Neural progenitor cell (in vitro differentiated cells): ENCODE results near the gene HECTD4. TPM values are rescaled to one million over a fixed set of nuclear protein-coding genes. Genes with fewer than 3 reads are reported as not detected.
A peak's percentile ranks its signal among the peaks of the same experiment; 100 is the strongest.
"Not testable (repeated sequence)": the region's sequence is repeated elsewhere in the genome, so short reads cannot be mapped to it uniquely, and the experiment has no call there.

Source experiments
- DNase-seq: peaks from one replicate; pipeline ENCODE4 v3.0.0-alpha.2; 2016; ENCODE audit warnings: low spot score
- H2AFZ ChIP-seq: fragments of 200-600 bp; sonication (generic); replicated peaks from 2 replicates; pipeline ENCODE4 v1.6.1; 2016; ENCODE audit warnings: antibody characterized with exemption
- H3F3A ChIP-seq: fragments of 200-600 bp; sonication (generic); 2 replicates; pipeline ENCODE4 v1.6.1; 2016; ENCODE audit warnings: antibody characterized with exemption, low read depth
- H3K27ac ChIP-seq: fragments of 200-600 bp; sonication (generic); 2 replicates; pipeline ENCODE4 v1.5.1; 2016; ENCODE audit warnings: mild to moderate bottlenecking
- H3K27me3 ChIP-seq: fragments of 200-600 bp; sonication (generic); 2 replicates; pipeline ENCODE4 v1.6.1; 2016; ENCODE audit warnings: mild to moderate bottlenecking, moderate library complexity
- H3K36me3 ChIP-seq: fragments of 200-600 bp; sonication (generic); 2 replicates; pipeline ENCODE4 v1.5.1; 2016
- H3K4me1 ChIP-seq: fragments of 200-600 bp; sonication (generic); 2 replicates; pipeline ENCODE4 v1.6.1; 2016; ENCODE audit warnings: mixed run types
- H3K4me2 ChIP-seq: fragments of 200-600 bp; sonication (generic); 2 replicates; pipeline ENCODE4 v1.6.1; 2016
- H3K4me3 ChIP-seq: fragments of 200-600 bp; sonication (generic); 2 replicates; pipeline ENCODE4 v1.5.1; 2016
- H3K79me2 ChIP-seq: fragments of 200-600 bp; sonication (generic); 2 replicates; pipeline ENCODE4 v1.6.1; 2016; ENCODE audit warnings: low read depth
- H3K9ac ChIP-seq: fragments of 200-600 bp; sonication (generic); 2 replicates; pipeline ENCODE4 v1.6.1; 2016
- H3K9me3 ChIP-seq: fragments of 200-600 bp; sonication (generic); 2 replicates; pipeline ENCODE4 v1.5.1; 2016; ENCODE audit warnings: low read depth
- H4K20me1 ChIP-seq: fragments of 200-600 bp; sonication (generic); 2 replicates; pipeline ENCODE4 v1.6.1; 2016; ENCODE audit warnings: low read depth
- H3K27ac Mint-ChIP-seq: 3 replicates; pipeline ENCODE4 v1.8.0; 2021; ENCODE audit warnings: mixed read lengths
- H3K27me3 Mint-ChIP-seq: 2 replicates; pipeline ENCODE4 v1.8.0; 2022; ENCODE audit warnings: low read depth, mild to moderate bottlenecking, inconsistent platforms, moderate library complexity, mixed read lengths; ENCODE audit not compliant: insufficient read depth
- H3K36me3 Mint-ChIP-seq: 3 replicates; pipeline ENCODE4 v1.8.0; 2021; ENCODE audit warnings: mixed read lengths
- H3K4me1 Mint-ChIP-seq: 3 replicates; pipeline ENCODE4 v1.8.0; 2021; ENCODE audit warnings: mixed read lengths
- H3K4me3 Mint-ChIP-seq: 3 replicates; pipeline ENCODE4 v1.8.0; 2021; ENCODE audit warnings: mild to moderate bottlenecking, moderate library complexity, mixed read lengths
- H3K9me3 Mint-ChIP-seq: 3 replicates; pipeline ENCODE4 v1.8.0; 2020; ENCODE audit warnings: mixed read lengths
- CTCF ChIP-seq: fragments of 200-600 bp; sonication (generic); IDR thresholded peaks from 2 replicates; pipeline ENCODE4 v1.5.1; 2017; ENCODE audit warnings: antibody characterized with exemption, mild to moderate bottlenecking
- EZH2 ChIP-seq: fragments of 200-600 bp; sonication (generic); IDR thresholded peaks from 2 replicates; pipeline ENCODE4 v1.6.1; 2017; ENCODE audit warnings: antibody characterized with exemption, mild to moderate bottlenecking, moderate library complexity
- EZH2phosphoT487 ChIP-seq: fragments of 200-600 bp; sonication (generic); IDR thresholded peaks from 2 replicates; pipeline ENCODE4 v1.6.1; 2017; ENCODE audit warnings: antibody characterized with exemption
- microRNA-seq: library from miRNA; unstranded; fragments of <30 nt; microRNA quantifications from one replicate; pipeline ENCODE4, GENCODE V29; 2016
- small RNA-seq: library from RNA; depleted of rRNA; stranded (forward); fragments of <200 nt; gene quantifications from one replicate; pipeline ENCODE3, GENCODE V24; 2015
- total RNA-seq: library from RNA; depleted of rRNA; stranded (reverse); fragments of >200 nt; gene quantifications from 2 replicates; pipeline ENCODE4 v1.2.3, GENCODE V29; 2015; ENCODE audit warnings: low replicate concordance

The HECTD4 gene
- total RNA-seq, 1 donor from 2014 or later, result 11.0 TPM

GRCh38 chr12:112111931-112112330 is 270.3 kb downstream of the HECTD4 start:
- Mint-ChIP-seq H3K27ac (no peak overlapping the region), H3K36me3 (no peaks in the 10 kb centered on the region)
- H2AFZ ChIP-seq, result peak overlapping the region; percentile 14

DNA sequence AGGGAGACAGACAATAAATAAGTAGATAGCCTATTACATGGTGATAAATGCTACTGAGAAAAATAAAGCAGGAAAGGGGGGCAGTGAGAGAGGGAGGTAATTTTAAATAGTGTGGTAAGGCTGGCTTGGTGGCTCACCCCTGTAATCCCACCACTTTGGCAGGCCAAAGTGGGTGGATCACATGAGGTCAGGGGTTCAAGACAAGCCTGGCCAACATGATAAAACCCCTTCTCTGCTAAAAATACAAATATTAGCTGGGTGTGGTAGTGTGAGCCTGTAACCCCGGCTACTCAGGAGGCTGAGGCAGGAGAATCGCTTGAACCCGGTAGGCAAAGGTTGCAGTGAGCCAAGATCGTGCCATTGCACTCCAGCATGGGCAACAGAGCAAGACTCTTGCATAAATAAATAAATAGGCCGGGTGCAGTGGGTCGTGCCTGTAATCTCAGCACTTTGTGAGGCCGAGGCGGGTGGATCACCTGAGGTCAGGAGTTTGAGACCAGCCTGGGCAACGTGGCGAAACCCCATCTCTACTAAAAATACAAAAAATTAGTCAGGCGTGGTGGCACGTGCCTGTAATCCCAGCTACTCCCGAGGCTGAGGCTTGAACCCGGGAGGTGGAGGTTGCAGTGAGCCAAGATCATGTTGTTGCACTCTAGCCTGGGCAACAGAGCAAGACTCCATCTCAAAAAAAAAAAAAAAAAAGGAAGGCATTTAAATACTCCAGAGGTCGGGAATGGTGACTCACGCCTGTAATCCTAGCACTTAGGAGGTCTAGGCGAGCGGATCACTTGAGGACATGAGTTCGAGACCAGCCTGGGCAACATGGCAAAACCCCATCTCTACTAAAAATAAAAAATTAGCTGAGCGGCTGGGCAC is 271.2 kb downstream of the HECTD4 start:
- Histone ChIP-seq H3F3A (peaks cover 25% of the 10 kb centered on the region), H4K20me1 (peaks cover 22% of the 10 kb centered on the region), H3K79me2 (peaks cover 41% of the 10 kb centered on the region), H2AFZ (peak overlapping the region; percentile 93), H3K4me1 (peaks cover 22% of the 10 kb centered on the region)
- not testable (repeated sequence) for H3K36me3 Mint-ChIP-seq, H3K27ac ChIP-seq, H3K9ac ChIP-seq, H3K9me3 ChIP-seq, H3K4me3 Mint-ChIP-seq, H3K36me3 ChIP-seq, DNase-seq, H3K9me3 Mint-ChIP-seq, H3K4me2 ChIP-seq, H3K4me3 ChIP-seq, H3K27me3 ChIP-seq, H3K27me3 Mint-ChIP-seq
- Mint-ChIP-seq H3K4me1 (peaks cover 29% of the 10 kb centered on the region), H3K27ac (peak overlapping the region; percentile 5)

More at GRCh38 chr12:112111931-112112330, 270.3 kb downstream of the HECTD4 start:
- no peaks in the 10 kb centered on the region for H3K9me3 ChIP-seq
- TF ChIP-seq EZH2 (no peak), CTCF (no peak), EZH2phosphoT487 (no peak)
- peaks cover 32% of the 10 kb centered on the region for H3K79me2 ChIP-seq
- H3K4me2 ChIP-seq, result no peak overlapping the region
- no peaks in the 10 kb centered on the region for H3K36me3 ChIP-seq
- DNase-seq, result no peak
- H3K4me3 ChIP-seq, result no peak overlapping the region
- H3K27ac ChIP-seq, result no peak overlapping the region
- peaks cover 27% of the 10 kb centered on the region for H3K4me1 ChIP-seq
- Mint-ChIP-seq H3K4me1 (peaks cover 33% of the 10 kb centered on the region), H3K27me3 (peaks cover 3% of the 10 kb centered on the region), H3K4me3 (no peak overlapping the region), H3K9me3 (no peaks in the 10 kb centered on the region)
- peaks cover 34% of the 10 kb centered on the region for H3F3A ChIP-seq
- no peaks in the 10 kb centered on the region for H3K27me3 ChIP-seq
- peaks cover 13% of the 10 kb centered on the region for H4K20me1 ChIP-seq
- no peak overlapping the region for H3K9ac ChIP-seq

Small RNA genes within 50 kb of the gene (microRNA-seq; reads per million reads assigned to microRNA genes)
- not detected for gene MIR6861

Small RNA genes within 50 kb of the gene (small RNA-seq; reads per million reads assigned to genes)
- gene RF00019, result not detected

Other genes starting within 250 kb of the HECTD4 start
- 3,234 and 3,685 TPM in 2 replicates for gene RPL6, start 27.2 kb upstream of the HECTD4 start, total RNA-seq
- 67.5 and 85.2 TPM in 2 replicates for gene PTPN11, start 36.5 kb upstream of the HECTD4 start, total RNA-seq